ENCODE results near the gene ZFP69B.

GRCh38 chr1:40469327-40469726, 19.1 kb downstream of the ZFP69B start:
- TF ChIP-seq, protein P1, sequence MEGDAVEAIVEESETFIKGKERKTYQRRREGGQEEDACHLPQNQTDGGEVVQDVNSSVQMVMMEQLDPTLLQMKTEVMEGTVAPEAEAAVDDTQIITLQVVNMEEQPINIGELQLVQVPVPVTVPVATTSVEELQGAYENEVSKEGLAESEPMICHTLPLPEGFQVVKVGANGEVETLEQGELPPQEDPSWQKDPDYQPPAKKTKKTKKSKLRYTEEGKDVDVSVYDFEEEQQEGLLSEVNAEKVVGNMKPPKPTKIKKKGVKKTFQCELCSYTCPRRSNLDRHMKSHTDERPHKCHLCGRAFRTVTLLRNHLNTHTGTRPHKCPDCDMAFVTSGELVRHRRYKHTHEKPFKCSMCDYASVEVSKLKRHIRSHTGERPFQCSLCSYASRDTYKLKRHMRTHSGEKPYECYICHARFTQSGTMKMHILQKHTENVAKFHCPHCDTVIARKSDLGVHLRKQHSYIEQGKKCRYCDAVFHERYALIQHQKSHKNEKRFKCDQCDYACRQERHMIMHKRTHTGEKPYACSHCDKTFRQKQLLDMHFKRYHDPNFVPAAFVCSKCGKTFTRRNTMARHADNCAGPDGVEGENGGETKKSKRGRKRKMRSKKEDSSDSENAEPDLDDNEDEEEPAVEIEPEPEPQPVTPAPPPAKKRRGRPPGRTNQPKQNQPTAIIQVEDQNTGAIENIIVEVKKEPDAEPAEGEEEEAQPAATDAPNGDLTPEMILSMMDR (IDR thresholded peaks at IDR 0.05 in 8 of 11, conservative IDR thresholded peaks at IDR 0.05 in 3 of 11) = no peak
- TF ChIP-seq POLR2AphosphoS5 (IDR thresholded peaks at IDR 0.05) = no peak
